ENCODE measurements around the gene ST8SIA5.

Gene ST8SIA5

DNA sequence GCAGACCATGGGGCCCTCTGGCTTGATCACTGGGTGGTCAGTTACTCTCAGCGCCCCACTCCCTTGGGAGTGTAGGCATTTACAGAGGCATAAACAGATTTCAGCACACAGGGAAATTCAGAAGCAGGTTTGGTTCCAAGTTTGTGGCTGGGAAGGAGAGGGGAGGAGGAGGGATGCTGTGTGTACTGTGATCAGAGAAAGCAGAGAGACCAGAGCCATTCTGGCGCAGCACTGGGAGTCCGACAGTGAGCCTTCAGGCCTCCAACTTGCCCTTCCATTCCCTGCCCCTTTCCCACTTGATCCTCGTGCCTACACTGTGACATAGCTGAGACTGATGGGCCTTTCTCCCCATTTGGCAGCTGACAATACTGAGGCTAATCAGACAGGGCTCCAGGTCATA lies 52.0 kb downstream of the ST8SIA5 start:
- DNase-seq, result no peak

DNA sequence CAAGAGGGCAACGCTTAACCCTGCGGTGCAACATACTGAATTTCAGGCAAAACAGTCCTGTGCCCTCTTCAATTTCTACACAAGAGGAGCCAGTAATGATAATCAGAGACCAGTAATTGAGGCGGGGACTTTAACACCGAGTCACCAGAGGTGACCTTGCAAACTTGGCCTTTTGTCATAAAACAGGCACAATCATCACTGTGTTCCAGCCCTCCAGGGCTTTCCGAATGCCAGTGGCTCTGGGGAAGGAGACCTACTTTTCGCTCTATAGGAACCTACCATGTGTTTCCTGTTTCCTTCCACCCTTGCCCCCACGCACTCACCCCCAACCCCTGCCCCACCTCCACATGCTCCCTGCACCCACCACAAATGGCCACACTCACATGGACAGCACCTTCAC lies 52.7 kb downstream of the ST8SIA5 start:
- no peak for DNase-seq

GRCh38 chr18:46702471-46702870 lies 54.4 kb downstream of the ST8SIA5 start:
- DNase-seq, result no peak

DNA sequence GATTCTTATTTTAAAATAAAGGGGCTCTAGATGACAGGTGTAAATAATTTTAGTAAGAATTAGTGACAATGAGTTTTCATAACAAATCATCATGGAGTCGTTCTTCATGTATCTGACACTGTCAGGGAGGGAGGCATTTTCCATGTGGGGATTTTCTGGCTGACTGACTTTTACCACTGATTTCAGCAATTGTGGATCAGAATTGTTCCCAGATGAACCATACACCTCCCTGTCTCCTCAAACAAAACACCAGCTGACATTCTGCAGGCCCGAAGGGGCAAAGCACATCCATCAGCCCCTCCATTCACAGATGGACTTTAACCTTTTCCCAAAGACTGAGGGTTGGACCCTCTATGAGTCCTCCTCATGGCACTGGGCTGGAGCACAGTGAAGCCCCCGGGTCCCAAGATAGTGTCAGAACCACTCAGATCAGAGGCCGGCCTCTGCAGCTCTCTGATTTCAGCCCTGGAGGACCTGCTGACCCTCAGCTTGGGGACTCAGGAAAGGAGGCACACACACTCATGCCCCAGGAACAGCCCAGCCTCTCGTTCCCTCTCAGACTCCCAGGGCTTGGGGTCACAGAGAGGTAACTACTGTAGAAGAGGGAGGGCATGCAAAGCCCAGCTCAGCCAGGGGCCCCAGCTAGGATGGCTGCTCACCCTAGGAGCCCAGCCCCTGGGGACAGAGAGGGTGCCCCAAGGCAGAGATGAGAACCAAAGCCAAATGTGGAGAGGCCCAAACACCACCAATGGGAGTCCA lies 56.6 kb downstream of the ST8SIA5 start:
- DNase-seq, result no peak

- no peak for DNase-seq
Observed at GRCh38 chr18:46696702-46697101, 60.2 kb downstream of the ST8SIA5 start.

- no peak for DNase-seq
Observed at GRCh38 chr18:46696268-46696667, 60.6 kb downstream of the ST8SIA5 start.

- DNase-seq, result no peak
Observed at GRCh38 chr18:46693996-46694395, 62.9 kb downstream of the ST8SIA5 start.

DNA sequence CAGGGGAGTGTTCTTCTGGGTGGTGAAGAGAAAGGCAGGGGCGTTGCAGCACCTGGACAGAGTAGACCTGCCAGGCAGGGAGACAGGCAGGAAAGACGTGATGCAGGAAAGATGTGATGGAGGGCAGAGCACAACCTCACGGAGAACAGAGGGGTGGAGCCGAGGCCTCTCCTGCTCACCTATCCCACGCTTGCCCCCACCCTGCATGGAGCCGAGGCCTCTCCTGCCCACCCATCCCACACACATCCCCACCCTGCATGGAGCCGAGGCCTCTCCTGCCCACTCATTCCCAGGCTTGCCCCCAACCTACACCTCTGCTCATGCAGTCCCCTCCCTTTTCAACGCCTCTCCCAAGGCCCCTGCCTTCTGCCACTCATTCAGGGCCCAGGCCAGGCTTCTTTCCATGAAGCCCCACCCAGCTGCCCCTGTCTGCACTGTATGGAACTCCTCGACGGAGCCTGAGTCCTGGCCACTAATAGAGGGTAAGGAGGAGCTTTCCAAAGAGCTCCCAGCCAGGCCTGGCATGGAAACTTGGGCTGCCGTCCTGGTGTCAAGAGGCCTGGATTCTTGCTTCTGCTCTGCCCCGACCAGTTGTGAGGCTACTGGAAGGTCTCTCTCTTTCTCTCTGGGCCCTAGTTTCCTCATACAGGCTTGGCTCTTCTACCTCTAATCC lies 67.9 kb downstream of the ST8SIA5 start:
- DNase-seq, result no peak

- DNase-seq, result no peak
Observed at GRCh38 chr18:46686186-46686585, 70.7 kb downstream of the ST8SIA5 start.

DNA sequence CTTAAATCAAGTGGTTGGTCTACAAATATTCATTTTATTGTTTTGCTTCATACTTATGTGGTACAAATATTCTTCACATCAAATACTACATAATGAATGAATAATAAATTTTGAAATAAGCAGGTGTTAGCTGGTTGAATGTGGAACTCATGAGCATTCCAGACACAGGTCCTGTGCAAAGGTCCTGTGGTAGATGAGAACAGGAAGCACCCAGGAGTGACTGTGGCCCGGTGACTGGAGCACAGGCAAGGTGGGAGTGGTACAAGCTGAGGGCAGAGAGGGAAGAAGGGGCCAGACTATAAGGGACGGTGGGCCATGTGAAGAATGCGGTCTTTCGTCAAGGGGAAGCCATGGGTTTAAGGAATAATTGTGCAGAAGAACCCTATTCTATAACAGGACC lies 73.6 kb downstream of the ST8SIA5 start:
- no peak for DNase-seq

GRCh38 chr18:46680784-46681695 lies 75.8 kb downstream of the ST8SIA5 start:
- DNase-seq, result no peak

DNA sequence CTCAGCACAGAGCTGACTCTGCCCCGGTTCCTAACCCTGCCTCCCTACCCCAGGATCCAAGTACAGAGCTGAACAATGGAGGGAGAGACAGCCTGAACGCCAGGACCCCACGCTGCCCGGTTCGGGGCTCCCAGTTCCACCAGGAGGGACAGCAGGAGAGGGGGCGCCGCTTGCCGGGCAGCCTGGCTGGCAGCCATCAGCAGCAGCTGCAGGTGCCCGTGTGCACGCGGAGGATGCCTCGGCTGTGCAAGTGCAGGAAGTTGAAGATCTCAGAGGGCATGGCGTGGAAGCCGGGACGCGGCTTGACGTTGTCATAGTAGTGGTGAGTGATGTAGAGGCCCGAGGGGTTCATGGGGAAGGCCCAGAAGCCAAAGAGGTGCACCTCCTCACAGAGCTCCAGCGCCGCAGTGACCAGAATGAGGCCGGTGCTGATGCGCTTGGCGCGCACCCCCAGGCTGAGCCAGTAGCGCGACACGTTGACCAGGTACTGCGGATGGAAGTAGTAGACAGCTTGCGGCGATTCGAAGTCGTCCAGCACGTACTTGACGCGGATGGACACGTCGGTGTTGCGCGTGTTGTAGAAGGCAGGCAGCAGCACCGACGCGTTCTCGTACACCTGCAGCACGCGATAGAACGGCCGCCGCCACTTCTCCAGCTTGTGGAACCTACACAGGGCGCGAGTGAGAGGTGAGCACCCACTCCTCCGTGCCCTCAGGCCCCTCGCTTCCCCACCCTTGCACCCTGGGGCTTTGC lies 76.8 kb downstream of the ST8SIA5 start:
- DNase-seq, result no peak

DNA sequence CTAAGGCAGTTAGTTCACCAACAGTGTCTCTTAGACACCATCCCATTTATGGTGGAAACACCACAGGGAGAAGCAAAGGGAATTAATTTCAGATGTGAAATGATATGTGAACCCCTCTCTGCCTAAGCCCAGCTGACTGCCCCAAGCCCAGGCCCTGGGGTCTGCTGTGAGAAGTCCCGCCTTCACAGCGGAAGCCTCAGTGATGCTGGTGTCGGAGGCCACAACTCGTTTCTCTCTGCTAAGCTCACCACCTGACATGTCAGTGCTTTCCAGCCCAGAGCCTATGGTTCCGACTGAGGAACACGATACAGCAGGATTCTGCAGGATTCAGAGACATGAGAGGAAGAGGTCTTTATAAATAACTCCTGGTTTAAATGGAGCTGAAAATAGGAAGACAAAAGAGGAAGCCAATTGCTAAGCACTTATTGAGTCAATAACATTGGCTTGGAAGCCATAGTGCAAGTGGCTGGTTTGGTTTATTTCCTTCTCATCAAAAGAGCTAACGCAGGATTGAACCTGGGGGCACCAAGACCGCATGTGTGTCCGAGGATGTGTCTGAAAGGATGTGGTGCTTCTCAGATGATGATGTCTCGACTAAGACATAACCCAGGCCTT lies 78.0 kb downstream of the ST8SIA5 start:
- DNase-seq, result no peak

- DNase-seq, result no peak
Observed at GRCh38 chr18:46678041-46678440, 78.8 kb downstream of the ST8SIA5 start.

GRCh38 chr18:46677611-46678010 lies 79.2 kb downstream of the ST8SIA5 start:
- no peak for DNase-seq

- no peak for DNase-seq
Observed at GRCh38 chr18:46676182-46676835, 80.5 kb downstream of the ST8SIA5 start.

DNA sequence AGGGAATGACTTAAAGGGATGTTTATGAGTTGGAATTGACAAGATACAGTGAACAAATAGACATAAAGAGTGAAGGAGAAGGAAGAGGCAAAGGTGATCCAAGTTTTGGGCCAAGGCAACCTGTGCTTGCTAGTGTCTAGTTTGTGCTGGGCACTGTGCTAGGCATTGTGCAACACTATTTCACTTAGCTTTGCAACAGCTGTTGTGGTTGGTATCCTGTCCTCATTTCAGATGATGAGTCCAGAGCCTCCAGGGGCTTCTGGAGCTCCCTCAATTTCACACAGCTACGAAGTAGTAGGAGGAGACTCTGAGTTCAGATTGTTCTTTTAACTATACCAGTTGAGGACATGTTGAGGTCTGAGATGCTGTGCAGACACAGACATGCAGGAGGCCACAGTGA lies 81.7 kb downstream of the ST8SIA5 start:
- no peak for DNase-seq

- DNase-seq, result no peak
Observed at GRCh38 chr18:46672062-46672970, 84.5 kb downstream of the ST8SIA5 start.

DNA sequence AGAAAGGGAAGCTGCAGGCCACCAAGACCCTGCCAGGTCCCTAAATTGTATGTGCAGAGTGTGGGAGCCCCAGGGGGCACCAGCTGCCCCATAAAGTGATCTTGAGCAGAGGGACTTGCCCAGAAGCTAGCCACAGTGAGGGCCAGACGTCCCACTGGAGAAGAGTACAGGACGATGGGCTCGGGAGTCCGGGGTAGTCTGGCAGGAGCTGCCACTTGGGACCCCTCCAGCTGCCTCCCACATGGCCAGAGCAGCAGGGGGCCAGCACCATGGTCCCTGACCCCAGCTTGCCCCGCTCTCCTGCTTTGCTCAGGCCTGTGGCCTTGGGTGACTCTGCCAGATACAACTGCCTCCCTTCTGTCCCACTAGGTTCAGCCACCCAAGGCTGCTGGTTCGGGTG lies 88.2 kb downstream of the ST8SIA5 start:
- DNase-seq, result no peak

GRCh38 chr18:46668135-46668534 lies 88.7 kb downstream of the ST8SIA5 start:
- DNase-seq, result no peak

DNA sequence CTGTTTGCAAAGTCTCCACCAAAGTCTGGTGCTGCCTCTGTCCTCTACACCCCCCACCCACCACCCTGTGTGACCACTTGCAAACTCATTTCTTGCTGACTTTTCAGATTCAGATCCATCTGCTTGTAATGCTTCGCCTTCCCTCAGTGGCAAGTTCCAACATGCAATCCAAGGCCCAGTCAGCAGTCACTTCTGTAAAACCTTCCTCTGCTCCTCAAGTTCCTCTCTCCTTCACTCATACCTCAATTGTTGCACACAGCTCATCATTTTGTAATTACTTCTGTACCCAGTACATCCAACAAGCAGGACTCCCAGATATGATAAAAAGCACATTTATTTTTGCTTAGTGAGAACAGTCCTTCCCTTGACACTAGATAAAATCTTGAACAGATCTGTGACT lies 93.3 kb downstream of the ST8SIA5 start:
- DNase-seq, result no peak
